Stimulated activated CD4-positive, alpha-beta T cell treated with anti-CD3 and anti-CD28 coated beads, Interleukin-4, amount 100 ng/mL, for 4 hours (primary cell): Measurements from ENCODE around the gene POC5.
"Not testable (repeated sequence)": the region's sequence is repeated elsewhere in the genome, so short reads cannot be mapped to it uniquely, and the experiment has no call there.

Experiments
- DNase-seq, 2 experiments: peaks; one replicate each; pipeline ENCODE4 v3.0.0-alpha.2; 2020

POC5 gene

GRCh38 chr5:75706016-75706415, 11.2 kb downstream of the POC5 start:
- DNase-seq, result no peak

- DNase-seq, result no peak
These were observed 15.4 kb downstream of the POC5 start for GRCh38 chr5:75701856-75702255.

GRCh38 chr5:75695472-75696351, 21.5 kb downstream of the POC5 start:
- not testable (repeated sequence) for DNase-seq

- DNase-seq, result no peak
These were observed 22.5 kb downstream of the POC5 start for GRCh38 chr5:75694781-75695180.

GRCh38 chr5:75690669-75691068, 26.6 kb downstream of the POC5 start:
- DNase-seq, result no peak

GRCh38 chr5:75686480-75686879, 30.8 kb downstream of the POC5 start:
- no peak for DNase-seq

- DNase-seq, result no peak
These were observed 32.1 kb downstream of the POC5 start for GRCh38 chr5:75685141-75685540.

- DNase-seq, result no peak
These were observed 36.0 kb downstream of the POC5 start for GRCh38 chr5:75681125-75681830.

- no peak for DNase-seq
These were observed 39.1 kb downstream of the POC5 start for GRCh38 chr5:75678155-75678554.

- no peak for DNase-seq
These were observed 39.6 kb downstream of the POC5 start for GRCh38 chr5:75677607-75678006.

GRCh38 chr5:75675783-75676182, 41.5 kb downstream of the POC5 start:
- DNase-seq, result no peak

GRCh38 chr5:75672616-75673015, 44.6 kb downstream of the POC5 start:
- no peak for DNase-seq

GRCh38 chr5:75671506-75671905, 45.7 kb downstream of the POC5 start:
- DNase-seq, result no peak

- no peak for DNase-seq
These were observed 46.7 kb downstream of the POC5 start for GRCh38 chr5:75670577-75670976.

- DNase-seq, result peak; percentile 24 to 27
These were observed 48.1 kb downstream of the POC5 start for GRCh38 chr5:75668977-75669689.

- DNase-seq, result no peak
These were observed 48.8 kb downstream of the POC5 start for GRCh38 chr5:75668445-75668844.

- DNase-seq, result no peak
These were observed 49.7 kb downstream of the POC5 start for GRCh38 chr5:75667586-75667985.

- no peak for DNase-seq
These were observed 50.4 kb downstream of the POC5 start for GRCh38 chr5:75666801-75667200.

- DNase-seq, result no peak
These were observed 52.3 kb downstream of the POC5 start for GRCh38 chr5:75664979-75665378.

- no peak for DNase-seq
These were observed 53.5 kb downstream of the POC5 start for GRCh38 chr5:75663579-75664284.

GRCh38 chr5:75662061-75662460, 55.2 kb downstream of the POC5 start:
- no peak for DNase-seq

GRCh38 chr5:75660678-75661465, 56.4 kb downstream of the POC5 start:
- no peak for DNase-seq
